ENCODE measurements around the gene SRPX2.

GRCh38 chrX:100606753-100607152 is 37.2 kb upstream of the SRPX2 start:
- TF ChIP-seq POLR2A (IDR thresholded peaks at IDR 0.05) (no peak), POLR2AphosphoS5 (IDR thresholded peaks at IDR 0.05) (no peak)
